Measurements from ENCODE around the gene FOXO3. TPM values are rescaled to one million over a fixed set of nuclear protein-coding genes. Genes with fewer than 3 reads are reported as not detected.

Gene FOXO3
- total RNA-seq, 1 experiment from 2014 or later = 22.1 TPM

- DNase-seq = peak; percentile 98
- Histone ChIP-seq H3K27ac (ENCODE audit: insufficient read length, low read depth, low read length) (peak overlapping the region; percentile 40), H3K79me1 (ENCODE audit: insufficient read depth, low read depth, low read length, poor library complexity, severe bottlenecking) (no peaks in the 10 kb centered on the region), H3T11ph (ENCODE audit: low read length) (no peak overlapping the region), H3K4me2 (ENCODE audit: insufficient read depth, insufficient read length, low read length) (peak overlapping the region; percentile 92), H3K9me3 (ENCODE audit: control insufficient read depth, low read depth, low read length) (no peaks in the 10 kb centered on the region), H4K91ac (ENCODE audit: insufficient read length, low read depth, low read length) (no peak overlapping the region), H2BK5ac (ENCODE audit: insufficient read length, low read length) (no peak overlapping the region), H3K23ac (ENCODE audit: insufficient read length, low read depth, low read length) (no peak overlapping the region), H2BK12ac (ENCODE audit: insufficient read length, low read depth, low read length) (no peak overlapping the region), H4K20me1 (ENCODE audit: control insufficient read depth, insufficient read depth, insufficient read length) (peaks cover 2% of the 10 kb centered on the region), H3K14ac (ENCODE audit: insufficient read depth, low read length) (peak overlapping the region; percentile 93), H2AK5ac (ENCODE audit: insufficient read length, low read length) (no peak overlapping the region), H3K56ac (ENCODE audit: insufficient read length, low read depth, low read length) (no peak overlapping the region), H3K4me1 (ENCODE audit: insufficient read depth, low read length) (no peaks in the 10 kb centered on the region), H2BK15ac (ENCODE audit: low read depth, low read length) (no peak overlapping the region), H3K18ac (ENCODE audit: insufficient read length, low read depth, low read length) (no peak overlapping the region), H4K5ac (ENCODE audit: insufficient read length, low read depth, low read length) (no peak overlapping the region), H3K4ac (ENCODE audit: low read depth, low read length) (no peak overlapping the region), H2BK20ac (ENCODE audit: low read depth, low read length, poor library complexity, severe bottlenecking) (no peak overlapping the region), H2BK120ac (ENCODE audit: low read depth, low read length, poor library complexity, severe bottlenecking) (no peak overlapping the region), H3K79me2 (ENCODE audit: insufficient read depth, low read length) (no peaks in the 10 kb centered on the region; the same call in 1 of the 2 replicates), H4K8ac (replicated peaks; ENCODE audit: insufficient read length, low read depth, low read length) (no peak overlapping the region), H2AFZ (ENCODE audit: low read length) (no peak overlapping the region), H3K9ac (ENCODE audit: extremely low read depth, insufficient read length, low read length) (peak overlapping the region; percentile 77), H3K27me3 (ENCODE audit: insufficient read depth, low read length) (peaks cover 3% of the 10 kb centered on the region; the same call in 1 of the 2 replicates), H3K23me2 (ENCODE audit: insufficient read length, low read depth, low read length, poor library complexity, severe bottlenecking) (peaks cover 24% of the 10 kb centered on the region)
- Mint-ChIP-seq H3K4me1 (peaks cover 25 to 26% of the 10 kb centered on the region in 2 experiments), H3K36me3 (ENCODE audit: insufficient read depth in 1 of 3, low read depth in 3 of 3) (peaks cover 0 to 3% (median 0%) of the 10 kb centered on the region in 3 experiments; a peak in 1 of 7 replicates), H3K27ac (peak overlapping the region; percentile 83 to 98 (median 98); a peak in 6 of 7 replicates), H3K9me3 (peaks cover 0 to 2% of the 10 kb centered on the region in 2 experiments; a peak in 3 of 5 replicates), H3K4me3 (peak overlapping the region; percentile 80 to 91), H3K27me3 (ENCODE audit: low read depth) (peaks cover 56% of the 10 kb centered on the region)
- no peak for TF ChIP-seq CTCF (conservative IDR thresholded peaks at IDR 0.05)
- WGBS (ENCODE audit: extremely low coverage, insufficient read length, low lambda C conversion rate) = no CpG with 5 or more reads among the region's 58 CpGs
These were observed 2.2 kb upstream of the FOXO3 start for GRCh38 chr6:108558372-108559096.
